NCI-H1694 treated with DMSO at 0.1 percent for 48 hours (cell line): ENCODE data around the gene CADPS.

ENCODE experiments used
- DNase-seq: peaks from one replicate; lab custom pipeline; 2025; lab: John Stamatoyannopoulos, UW

CADPS gene

DNA sequence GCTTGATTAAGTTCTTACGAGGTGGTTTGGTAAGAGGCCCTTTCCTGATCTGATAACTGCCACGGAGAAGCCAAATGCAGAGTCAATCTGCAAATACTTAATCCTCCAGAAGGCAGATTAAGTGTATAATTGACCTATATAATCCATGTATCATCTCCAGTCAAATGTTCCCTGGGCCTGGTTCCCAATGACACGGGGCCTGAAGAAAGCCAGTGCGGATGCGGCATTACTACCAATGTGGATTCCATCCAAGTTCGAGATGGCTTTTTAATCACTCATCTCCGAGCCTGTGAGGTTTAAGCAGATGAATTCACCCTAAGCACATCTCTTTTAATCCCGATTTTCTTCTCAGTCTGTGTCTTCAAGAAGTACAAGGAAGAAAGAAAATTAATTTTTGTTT, 441.8 kb downstream of the CADPS start:
- DNase-seq = no peak

DNA sequence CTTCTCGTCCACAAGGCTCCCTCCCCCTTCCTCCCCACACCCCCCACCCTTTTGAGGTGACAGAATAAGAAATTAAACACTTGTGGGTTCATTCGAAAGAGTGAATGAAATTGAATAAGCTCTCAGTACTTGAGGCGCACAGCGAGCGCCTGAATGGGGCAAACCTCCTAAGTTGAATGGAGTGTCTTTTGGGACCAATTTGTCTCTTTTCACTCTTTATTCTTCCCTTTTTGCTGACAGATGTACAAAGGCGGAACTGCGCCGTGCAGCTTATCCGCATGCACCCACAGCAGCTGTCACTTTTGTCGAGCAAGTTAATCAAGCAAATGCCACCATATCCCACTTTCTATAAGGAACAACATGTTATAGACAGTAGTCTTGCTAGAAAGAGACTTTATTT, 454.0 kb downstream of the CADPS start:
- no peak for DNase-seq

DNA sequence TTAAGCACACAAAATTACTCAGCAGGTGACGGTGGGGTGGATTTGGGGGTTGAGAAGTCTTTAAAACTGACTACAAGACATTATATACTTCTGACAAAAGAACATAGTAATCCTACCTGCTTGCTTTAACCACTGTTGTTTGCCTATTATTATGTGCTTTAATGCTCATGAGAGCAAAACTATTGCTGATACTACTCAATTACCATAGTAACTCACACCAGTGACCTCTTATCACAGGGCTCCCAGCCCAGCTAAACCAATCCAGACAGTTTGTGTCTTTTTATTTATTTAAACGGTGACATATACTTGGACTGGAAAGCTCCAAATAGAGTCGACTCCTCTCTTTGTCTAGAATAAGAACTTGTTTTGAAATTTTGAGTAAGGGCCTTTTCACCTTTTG, 459.1 kb downstream of the CADPS start:
- DNase-seq = no peak

DNA sequence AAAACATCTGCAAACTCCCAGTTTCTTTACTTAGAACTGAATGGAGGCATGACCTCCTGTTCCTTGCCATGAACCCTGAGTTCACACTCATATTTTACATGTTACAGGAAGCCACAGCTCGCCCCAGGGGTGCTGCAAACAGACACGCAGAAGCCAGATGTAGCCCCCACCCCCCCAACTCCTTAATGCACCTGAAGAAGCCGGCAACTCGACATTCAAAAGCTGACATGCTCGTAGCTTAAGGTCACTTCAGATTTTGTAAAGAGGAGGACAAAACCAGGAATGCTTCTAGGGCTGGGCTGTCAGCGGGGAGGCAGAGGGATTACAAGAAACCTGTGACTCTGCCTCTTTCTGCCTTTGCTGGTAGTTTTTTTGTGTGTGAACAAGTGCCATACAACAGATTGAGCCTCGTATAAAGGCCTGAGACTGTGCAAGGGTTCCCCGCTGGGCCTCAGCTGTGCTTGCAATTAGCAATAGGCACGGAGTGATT, 459.9 kb downstream of the CADPS start:
- DNase-seq = peak; percentile 14

DNA sequence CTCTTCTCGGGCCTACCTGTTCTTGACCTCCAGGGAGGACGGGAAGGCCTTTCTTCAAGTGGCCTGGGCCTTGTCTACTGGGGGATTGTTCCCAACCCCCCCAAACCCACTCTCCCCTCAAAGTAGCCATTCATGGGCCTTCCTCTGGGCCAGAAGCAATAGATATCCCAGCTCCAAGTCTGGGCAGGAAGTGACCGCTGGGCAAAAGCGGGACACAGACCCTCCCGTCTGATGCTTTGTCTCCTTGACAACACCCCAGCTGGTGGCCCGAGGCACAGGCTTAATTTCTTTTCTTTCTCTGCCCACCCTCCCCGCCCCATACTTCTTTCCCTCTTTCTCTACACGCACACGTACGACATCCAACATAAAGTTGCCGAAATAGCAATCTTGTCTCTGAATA, 460.4 kb downstream of the CADPS start:
- no peak for DNase-seq

DNA sequence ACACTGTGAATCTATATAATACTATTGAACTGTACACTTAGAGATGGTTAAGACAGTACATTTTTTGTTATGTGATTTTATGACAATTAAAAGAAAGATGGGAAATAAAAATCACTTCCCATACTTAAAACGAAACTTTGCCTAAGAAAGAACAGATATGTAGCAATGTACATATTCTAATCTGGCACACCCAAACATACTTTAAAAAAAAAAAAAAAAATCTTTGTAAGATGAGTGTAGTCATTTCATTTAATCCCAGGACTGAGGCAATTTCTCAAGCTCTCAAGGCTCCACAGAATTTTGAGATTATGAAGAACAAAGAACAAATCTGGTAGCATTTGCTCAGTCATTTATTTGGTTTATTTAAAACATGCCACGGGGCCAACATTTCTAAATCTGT, 461.5 kb downstream of the CADPS start:
- DNase-seq = no peak

DNA sequence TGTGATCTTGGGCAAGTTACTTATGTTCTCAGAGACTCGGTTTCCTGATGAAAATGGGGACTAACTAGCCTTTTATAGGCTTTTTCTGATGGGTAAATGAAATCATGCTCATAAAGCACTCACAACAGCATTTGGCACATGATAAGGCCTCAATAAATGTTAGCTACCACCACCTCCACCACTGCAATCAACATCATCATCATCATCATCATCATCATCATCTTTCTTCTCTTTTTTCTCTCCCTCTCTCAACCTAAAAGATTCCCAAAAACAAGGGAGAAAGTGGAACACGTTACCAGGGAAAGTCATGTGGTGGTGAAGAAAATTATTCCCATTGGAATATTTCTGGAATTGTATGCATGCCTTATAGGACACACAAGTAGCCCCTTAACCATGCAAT, 468.3 kb downstream of the CADPS start:
- DNase-seq = no peak

DNA sequence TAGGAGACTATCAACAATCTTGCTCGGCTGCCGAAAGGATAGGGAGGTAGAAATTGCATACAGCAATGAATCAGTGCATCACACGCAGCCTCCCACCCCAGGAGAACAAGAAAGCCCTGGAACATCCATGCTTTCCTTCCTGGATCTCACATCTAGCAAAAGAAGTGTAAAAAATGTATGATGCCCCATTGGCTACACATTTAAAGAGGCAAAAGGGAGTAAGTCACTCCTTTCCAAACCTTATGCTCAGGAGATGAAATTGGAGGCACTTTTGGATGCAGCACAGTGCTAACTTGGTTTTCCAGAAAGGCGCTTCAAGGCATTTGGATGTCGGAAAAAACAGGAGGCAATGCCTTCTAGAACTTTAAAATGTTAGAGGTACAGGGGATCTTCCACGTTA, 469.6 kb downstream of the CADPS start:
- no peak for DNase-seq

DNA sequence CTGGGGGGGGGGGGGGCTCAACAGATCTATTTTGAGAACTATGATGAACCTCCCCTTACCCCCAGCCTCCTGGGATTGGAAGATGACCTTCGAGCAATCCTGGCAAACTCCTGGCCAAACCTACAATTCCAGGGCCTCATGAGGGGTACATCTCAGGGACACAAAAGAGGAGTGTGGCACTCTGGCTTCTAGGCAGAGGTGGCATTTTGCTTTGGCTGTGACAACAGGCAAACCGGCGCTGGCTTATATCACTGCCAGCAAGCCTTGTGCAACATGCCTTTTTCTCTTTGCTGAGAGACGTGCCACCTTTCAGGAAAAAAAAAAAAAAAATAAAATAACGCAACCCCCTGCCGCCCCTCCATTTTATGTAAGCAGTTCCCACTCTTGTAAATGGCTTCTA, 470.1 kb downstream of the CADPS start:
- DNase-seq = no peak

DNA sequence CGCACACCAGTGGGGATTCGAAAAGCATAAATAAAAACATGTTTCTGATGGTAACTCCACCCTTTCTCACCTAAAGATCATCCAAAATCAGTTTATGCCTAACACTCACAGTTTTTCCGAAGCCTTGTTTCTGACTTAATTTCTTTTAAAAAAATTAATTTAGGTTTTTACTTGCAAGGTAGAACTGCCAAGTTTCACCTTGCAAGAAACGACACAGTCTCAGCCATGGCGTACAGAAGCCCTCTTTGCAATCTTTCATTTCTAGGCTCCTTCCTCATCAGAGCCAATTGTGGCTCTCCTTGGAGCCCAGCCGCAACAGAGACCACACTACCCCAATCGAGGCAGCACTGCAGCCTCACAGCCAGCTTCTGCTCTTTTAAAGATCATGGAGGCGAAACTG, 470.9 kb downstream of the CADPS start:
- no peak for DNase-seq

DNA sequence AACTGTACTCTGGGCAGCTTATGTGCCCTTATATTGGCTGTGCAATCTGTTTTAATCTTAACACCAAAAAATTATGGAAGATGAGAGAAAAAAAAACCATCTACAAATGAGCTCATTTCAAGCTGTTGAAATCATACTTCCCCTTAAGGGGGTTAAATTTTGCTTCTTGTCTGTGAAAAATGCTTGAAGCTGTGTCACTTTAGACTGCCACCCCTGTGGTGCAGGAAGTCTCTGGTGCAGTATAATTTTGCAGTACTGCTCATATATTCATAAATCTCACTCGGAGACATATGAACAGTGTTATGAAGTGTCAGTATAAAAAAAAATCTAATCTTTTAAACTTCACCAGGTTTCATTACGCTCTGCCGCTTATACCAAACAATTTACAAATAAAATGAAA, 471.5 kb downstream of the CADPS start:
- DNase-seq = no peak

DNA sequence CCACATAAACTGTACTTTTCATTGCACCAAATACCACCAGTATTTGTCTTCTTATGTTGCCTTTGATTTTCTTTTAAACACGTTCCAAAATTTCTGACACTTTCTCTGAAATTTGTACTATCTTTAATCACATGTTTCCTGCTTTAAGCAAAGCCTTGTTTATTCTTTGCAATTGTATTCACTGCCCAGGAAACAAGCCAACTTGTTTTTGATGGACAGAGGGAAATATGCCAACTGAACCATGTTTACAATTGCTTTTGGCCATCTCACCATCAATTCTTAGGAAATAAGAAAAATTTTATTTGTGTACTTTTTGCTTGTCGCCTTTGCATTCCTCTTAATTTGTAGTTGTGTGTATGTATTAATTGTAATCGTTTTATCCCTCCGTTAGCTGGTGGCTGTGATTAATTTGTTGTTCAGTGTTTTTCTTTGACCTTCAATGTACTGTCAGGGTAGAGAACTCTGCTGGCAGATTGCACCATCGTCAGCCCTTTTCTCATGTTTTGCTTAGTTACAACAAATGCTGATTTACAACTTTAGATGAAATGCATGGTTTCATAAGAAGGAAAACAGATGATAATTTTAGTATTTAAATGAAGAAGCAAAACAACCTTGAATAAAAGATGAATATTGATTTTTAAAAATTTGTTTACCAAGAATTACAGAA, 482.5 kb downstream of the CADPS start:
- DNase-seq = no peak

DNA sequence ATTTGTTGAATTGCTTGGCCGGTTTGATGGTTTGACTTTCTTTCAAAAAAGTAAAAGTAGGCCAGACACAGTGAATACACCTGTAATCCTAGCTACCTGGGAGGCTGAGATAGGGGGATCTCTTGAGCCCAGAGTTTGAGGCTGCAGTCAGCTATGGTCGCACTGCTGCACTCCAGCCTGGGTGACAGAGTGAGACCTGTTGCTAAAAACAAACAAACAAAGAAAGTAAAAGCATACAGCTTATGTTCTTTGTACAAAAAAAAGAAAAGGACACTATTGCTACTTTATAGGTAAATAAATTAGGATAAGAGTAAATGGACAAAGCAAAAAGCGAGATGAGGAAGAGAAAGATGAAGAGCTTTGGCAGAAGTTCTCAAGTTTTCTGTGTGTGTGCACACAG, 488.0 kb downstream of the CADPS start:
- DNase-seq = no peak

DNA sequence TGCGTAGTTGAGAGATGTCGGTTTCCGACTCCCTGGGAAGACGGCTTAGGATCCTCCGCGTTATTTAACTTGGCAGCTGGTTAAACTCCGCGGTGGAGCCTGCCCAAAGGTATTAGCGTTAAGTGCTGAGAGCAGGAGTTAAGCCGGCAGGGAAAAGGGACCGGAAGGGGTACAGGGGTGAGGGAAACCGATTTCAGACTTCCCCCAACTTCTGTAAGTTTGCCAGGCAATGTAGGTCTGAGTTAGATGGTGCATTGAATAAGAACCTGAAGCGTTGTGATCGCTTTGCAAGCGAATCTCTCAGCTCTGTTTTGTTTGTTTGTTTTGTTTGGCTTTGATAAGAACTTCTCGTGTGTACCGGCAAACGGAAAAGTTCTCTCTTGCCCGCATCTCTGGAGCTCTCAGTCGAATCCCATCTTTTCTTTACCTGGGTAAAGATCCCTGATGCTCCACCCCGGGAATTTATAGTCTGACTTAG, 495.9 kb downstream of the CADPS start:
- no peak for DNase-seq

DNA sequence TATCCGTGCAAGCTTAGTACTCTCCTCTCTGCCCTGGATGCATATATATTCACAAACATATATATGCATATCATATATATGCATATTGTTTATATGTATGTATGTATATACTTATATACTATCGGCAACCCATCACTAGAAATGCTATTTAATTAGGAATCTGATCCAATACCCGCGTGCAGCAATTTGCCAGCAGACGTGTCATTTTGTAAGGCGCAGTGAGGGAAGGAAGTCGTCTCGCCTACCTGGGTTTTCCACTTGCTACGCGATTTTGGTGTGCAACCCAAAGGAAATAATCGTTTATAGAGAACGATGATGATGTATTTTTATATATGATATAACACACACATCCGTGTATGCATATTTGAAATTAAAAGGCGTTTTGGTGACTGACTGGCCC, 496.3 kb downstream of the CADPS start:
- DNase-seq = no peak

DNA sequence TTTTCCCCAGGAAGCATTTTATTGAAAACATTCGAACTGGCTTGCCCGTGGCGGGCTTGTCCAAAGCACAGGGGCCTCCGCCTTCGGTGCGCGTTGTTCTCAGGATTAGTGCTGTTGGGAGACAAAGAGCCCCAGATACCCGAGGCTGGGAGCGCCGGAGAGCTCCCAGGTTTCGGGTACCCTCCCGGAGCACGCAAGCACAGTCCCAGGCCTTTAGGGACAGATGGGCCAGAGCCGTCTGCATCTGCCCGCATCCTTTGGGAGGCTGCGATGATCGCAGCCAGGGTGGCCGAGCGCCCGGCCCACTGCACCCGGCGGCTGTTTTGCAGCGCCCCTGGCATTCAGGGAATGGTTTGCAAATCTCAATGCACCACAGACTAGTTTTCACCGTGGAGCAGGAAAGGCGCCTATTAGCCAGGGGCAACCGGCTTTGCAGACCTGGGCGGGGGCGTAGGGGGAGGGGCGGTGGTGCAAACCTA, 496.9 kb downstream of the CADPS start:
- no peak for DNase-seq

DNA sequence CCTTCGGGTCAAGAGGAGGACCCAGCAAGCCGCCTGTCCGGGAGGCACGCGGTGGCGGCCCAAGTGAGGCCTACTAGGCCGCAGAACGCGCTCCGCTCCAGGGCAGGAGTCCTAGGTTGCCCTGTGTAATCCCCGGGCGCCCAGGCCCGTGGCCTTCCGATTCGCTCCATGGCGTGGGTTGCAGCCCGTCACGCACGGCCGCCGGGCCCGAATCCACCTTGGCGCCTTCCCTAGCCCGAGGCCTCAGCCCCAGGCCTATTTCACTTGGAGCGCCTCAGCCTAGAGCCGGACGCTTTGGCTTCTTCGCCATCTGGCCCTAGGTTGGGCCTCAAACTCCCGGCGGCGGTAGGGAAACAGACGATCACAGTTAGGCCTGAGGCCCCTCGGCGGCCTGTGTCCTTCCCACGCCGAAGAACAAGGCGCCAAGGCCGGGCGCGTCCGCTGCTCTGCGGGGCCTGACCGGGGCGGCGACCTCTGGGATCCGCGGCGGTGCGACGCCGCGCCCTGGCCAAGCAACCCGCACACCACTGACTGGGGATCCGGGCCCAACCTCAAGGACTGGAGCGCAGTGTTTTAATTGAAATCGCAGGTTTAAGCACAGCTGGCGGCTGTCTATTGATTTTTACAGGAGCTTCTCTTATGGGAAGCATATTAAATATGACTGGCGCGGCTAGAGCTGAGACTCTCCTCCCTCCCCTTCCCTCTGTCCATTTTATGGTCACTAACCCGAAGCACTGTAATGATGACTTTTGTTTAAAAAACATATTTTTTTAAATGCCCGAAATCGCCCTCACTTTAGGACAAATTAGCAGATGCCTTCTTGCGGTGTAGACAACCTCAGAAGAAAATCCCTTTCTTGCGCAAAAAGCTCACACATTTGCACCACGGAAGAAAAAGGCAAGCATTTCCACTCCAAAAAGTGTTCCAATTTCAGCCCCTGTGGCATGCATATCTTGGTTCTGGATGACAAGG, 498.0 kb downstream of the CADPS start:
- no peak for DNase-seq

DNA sequence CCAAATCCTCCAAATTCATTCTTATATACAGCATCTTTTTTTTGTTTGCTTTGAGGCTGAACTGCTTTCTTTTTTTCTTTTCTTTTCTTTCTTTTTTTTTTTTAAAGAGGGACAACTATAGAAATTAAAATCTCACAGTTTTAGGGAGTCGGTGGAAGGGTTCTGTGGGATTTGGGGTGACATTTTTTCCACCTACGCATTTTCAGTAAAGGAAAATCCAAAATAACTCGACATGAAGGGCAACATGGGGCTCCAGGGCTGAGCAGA, 498.8 kb downstream of the CADPS start:
- no peak for DNase-seq

DNA sequence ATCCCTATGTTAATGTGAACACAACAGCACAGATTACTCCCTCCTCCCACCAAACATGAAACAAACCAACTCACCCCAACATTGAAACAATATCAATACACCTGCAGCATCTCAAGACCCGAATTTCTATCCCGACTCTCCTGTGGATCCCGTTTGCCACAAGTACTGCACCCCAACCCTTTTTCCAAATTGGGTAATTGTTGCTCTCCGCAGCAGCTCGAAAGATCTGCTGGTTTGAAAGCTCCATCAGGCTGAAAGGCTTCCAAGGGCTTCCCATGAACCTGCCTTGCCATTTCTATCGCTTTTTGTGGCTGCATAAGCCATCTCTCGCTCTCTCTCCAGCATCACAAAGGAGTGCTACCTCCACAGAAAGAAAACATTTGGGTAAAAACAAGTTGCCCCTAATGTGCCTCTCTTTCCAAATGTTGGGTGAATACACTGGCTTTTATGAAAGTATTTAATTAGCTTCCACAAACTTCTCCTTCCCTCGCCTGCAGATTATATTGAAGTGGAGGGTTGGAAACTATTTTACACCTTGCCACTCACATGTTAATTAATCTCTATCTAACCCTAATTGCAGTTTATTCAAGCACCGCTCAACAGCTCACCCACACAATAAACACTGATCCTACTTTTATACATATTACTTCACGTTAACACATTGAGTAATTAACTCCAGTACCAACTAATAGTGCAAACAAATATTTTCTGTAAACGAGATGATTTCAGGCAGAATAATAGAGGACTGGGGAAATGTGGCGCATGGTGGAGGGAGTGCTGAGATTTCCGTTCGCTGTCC, 499.4 kb downstream of the CADPS start:
- no peak for DNase-seq

DNA sequence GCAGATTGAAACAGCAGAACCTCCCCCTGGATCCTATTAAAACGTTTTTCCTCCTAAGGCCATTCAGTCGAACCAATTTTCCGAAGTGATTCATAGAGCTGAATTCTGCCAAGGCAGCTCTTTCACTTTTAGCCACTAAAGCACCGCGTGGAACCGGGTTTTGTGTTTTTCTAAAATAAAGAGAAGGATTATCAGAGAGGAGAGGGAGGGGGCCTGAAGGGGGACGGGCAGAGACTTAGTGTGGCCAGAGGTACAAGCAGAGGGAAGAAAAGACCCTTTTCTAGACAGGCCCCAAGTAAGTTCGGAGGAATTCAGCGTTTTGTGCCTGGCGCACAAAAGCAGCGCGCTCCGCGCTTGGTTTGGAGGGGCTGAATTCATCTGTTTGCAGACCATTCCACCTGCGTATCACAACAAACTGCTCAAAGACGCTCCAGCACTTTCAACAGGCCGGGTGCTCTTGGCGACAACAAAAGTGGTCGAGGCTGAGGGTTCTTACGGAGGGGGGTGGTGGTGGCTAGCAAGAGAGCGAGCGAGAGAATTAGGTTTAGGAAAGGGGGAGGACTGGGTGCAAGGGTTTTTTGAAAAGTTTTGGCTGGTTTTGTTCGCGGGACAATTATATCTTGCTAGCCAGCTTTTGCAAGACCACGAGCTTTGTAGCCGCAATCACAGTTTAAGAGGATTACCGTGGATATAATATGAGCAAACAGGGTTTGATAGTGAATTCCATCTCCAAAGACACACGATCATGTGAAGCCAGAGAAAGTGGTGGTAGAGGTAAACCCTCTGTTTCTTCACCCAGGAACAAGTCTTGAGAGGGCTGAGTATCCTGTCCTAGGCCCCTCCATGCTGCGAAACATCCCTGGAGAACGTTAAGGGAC, 500.6 kb downstream of the CADPS start:
- no peak for DNase-seq

DNA sequence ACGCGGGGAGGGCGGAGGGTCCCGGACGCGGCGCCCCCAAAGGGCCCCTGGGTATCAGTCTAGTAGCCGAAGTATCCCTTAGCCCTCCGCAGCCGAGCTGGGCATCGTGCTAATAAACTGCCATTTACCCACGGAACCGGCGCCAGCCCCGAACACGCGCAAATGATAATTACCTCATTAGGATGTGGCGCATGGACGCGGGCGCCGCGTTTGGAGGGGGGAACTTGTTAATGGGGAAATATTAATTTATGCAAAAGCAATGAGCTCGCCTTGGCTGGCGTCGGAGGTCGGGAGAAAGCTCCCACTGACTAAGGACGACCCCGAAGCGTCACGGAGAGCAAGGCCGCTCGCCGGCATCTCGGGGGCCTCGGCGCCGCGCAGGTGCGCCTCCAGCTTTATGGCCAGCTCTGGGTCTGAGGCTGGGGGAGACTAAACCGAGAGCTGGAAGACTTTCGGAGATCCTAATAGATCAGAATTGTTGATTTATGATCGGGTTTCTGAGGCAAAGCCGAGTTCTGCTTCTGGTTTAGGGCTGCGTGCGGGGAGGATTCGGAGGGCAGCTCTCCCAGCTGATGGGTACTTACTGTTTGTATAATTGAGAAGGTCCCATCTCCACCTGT, 501.4 kb downstream of the CADPS start:
- DNase-seq = no peak
